ENCODE results near the gene PHIP.

GRCh38 chr6:79077715-79078074 is 359 bp downstream of the PHIP start:
- no peak for TF ChIP-seq POLR2A (IDR thresholded peaks at IDR 0.05; ENCODE audit: low read depth, low read length)
- TF ChIP-seq POLR2AphosphoS5 (IDR thresholded peaks at IDR 0.05; ENCODE audit: low read depth, low read length), result no peak
- TF ChIP-seq TAF1 (IDR thresholded peaks at IDR 0.05; ENCODE audit: low read depth, low read length), result no peak
- TF ChIP-seq POU2F2 (IDR thresholded peaks at IDR 0.05; ENCODE audit: low read depth, low read length), result no peak
